Smooth muscle cell of the coronary artery (primary cell): ENCODE data around the gene SPATA32. TPM values are rescaled to one million over a fixed set of nuclear protein-coding genes. Genes with fewer than 3 reads are reported as not detected.

ENCODE experiments used
- total RNA-seq: library from RNA; depleted of rRNA; stranded (reverse); fragments of >200 nt; gene quantifications from 2 replicates; pipeline ENCODE4 v1.2.3, GENCODE V29; 2014; ENCODE audit warnings: low replicate concordance

The SPATA32 gene, protein sequence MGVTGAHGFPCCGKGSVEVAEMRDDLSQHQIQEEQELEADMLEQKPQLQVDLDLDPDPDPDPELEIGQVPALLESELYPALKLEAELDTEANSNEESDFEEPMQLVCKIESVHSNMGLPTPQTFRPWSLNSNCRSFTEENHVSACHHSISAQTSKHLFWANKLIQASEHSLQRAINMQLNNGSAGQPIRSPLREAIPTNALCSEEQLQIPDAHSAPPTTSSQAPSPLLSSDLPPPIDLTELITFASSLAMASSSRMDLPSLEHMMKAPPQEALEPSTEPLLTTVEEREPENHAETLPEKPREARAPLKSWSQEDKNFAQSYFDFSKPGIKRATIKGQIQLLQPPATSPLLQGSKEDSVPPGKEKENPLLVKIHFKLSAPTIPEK
- total RNA-seq = not detected in 2 replicates

GRCh38 chr17:45261577-45262515 lies at the start of gene SPATA32:
Gene SPATA32, minus strand, starts transcription at chr17:45262094. Its CDS starts 78 bp downstream, at chr17:45262016.

DNA sequence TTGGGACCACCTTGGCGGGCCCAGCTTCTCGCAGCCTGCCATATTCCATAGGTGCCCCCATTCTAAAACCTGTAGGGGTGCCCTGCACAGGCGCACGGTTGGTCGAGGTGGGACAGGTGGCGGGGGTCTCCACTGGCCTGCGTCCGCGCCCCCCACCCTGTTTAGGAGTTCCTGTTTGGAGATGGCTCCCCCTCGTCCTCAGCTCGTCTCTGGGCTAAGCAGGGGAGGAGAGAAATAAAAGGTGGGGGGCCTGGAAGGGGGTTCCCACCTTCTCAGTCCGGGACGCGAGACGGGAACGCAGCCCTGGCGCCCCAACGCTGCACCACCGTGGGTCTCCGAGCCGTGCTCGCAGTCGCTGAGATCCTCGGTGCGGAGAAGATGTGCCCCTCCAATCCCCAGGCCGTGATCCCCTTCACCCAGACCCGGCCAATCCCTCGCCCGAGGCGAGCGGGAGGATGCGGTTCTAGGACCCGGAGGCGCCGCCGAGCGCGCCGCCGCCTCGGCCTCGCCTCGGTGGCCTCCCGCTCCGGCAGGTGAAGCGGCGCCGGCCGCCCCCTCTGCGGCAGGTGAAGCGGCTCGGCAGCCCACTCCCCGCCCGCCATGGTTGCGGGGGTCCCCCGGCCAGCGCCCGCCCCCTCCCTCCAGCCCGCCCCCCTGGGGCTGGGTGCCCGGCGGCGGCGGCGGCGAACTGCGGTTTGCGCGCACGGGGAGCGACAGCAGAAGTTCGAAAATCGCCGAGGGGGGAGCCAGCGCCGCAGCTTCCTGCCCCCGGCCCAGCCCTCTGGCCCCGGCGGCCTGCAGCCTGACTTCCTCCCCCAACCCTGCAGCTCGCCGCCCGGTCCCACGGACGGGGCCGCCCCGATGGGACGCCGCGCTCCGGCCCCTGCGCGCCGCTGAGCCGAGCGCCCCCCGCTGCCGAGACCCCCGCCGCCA lies 40.5 kb downstream of the SPATA32 start, which contains the start of gene FMNL1:
TSS of gene FMNL1 (plus strand) at position 805 of the 933 bp plus-strand sequence. CDS start 240 bp downstream, outside the sequence.

Other genes starting within 250 kb of the SPATA32 start
- 35.9 and 37.1 TPM in 2 replicates for gene DCAKD, start 210.5 kb downstream of the SPATA32 start, total RNA-seq
- 70.2 and 119 TPM in 2 replicates for gene NMT1, start 200.8 kb downstream of the SPATA32 start, total RNA-seq
- 20.0 and 37.3 TPM in 2 replicates for gene PLCD3, start 129.6 kb downstream of the SPATA32 start, total RNA-seq
- 4.3 and 4.8 TPM in 2 replicates for gene ACBD4, start 126.4 kb downstream of the SPATA32 start, total RNA-seq
- gene HEXIM1, start 113.6 kb downstream of the SPATA32 start, total RNA-seq = 5.9 and 8.6 TPM in 2 replicates
- gene HEXIM2, start 100.2 kb downstream of the SPATA32 start, total RNA-seq = 5.3 and 11.7 TPM in 2 replicates
- gene FMNL1, start 40.2 kb downstream of the SPATA32 start, total RNA-seq = 2.9 TPM in 1 of 2 replicates, not detected in the other
- gene MAP3K14, start 54.9 kb upstream of the SPATA32 start, total RNA-seq = 1.4 and 1.7 TPM in 2 replicates
- 1.1 and 2.3 TPM in 2 replicates for gene ARHGAP27, start 170.8 kb upstream of the SPATA32 start, total RNA-seq
- gene PLEKHM1, start 228.6 kb upstream of the SPATA32 start, total RNA-seq = 10.4 and 41.9 TPM in 2 replicates